Measurements from ENCODE around the gene CACNA2D3.

Gene CACNA2D3

DNA sequence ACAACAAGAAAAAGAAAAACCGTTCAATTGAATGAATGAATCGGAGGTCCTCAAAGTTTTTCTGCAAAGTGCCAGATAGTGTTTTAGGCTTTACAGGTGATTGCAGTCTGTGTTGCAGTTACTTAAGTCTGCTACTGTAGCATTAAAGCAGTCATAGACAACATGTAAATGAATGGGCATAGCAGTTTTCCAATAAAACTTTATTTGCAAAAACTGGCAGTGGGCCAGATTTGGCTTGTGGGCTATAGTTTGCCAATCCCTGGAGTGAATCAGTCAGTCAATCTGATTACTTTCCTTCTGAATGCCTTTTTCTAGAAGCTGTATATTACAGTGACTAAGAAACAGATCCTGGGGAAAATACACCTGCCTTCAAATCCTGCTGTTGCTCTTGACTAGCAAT is 562.9 kb downstream of the CACNA2D3 start:
- TF ChIP-seq, protein P1, sequence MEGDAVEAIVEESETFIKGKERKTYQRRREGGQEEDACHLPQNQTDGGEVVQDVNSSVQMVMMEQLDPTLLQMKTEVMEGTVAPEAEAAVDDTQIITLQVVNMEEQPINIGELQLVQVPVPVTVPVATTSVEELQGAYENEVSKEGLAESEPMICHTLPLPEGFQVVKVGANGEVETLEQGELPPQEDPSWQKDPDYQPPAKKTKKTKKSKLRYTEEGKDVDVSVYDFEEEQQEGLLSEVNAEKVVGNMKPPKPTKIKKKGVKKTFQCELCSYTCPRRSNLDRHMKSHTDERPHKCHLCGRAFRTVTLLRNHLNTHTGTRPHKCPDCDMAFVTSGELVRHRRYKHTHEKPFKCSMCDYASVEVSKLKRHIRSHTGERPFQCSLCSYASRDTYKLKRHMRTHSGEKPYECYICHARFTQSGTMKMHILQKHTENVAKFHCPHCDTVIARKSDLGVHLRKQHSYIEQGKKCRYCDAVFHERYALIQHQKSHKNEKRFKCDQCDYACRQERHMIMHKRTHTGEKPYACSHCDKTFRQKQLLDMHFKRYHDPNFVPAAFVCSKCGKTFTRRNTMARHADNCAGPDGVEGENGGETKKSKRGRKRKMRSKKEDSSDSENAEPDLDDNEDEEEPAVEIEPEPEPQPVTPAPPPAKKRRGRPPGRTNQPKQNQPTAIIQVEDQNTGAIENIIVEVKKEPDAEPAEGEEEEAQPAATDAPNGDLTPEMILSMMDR (IDR thresholded peaks at IDR 0.05): no peak

DNA sequence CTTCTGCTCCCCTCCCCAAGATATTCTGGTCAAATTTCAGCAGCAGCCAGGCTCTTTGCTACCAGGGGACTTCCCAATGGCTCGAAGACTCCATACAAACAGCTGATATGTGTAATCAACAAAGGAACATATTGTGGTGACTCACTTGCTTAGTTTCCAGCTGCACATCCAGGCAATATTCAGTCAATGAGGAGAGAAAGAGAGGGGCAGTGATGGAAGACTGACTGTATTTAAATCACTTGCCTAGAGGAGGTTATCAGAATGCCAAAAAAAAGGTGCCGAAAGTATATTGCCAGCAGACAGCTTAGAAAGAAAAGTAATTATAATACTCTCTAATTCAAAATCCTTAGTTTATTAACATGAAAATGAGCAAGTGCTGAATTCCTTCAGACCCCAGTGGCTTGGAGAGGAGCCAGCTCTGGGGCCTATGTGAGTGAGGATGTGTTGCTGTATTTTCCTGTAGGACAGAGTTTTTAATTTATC is 569.0 kb downstream of the CACNA2D3 start:
- TF ChIP-seq, protein P1 (IDR thresholded peaks at IDR 0.05): no peak

DNA sequence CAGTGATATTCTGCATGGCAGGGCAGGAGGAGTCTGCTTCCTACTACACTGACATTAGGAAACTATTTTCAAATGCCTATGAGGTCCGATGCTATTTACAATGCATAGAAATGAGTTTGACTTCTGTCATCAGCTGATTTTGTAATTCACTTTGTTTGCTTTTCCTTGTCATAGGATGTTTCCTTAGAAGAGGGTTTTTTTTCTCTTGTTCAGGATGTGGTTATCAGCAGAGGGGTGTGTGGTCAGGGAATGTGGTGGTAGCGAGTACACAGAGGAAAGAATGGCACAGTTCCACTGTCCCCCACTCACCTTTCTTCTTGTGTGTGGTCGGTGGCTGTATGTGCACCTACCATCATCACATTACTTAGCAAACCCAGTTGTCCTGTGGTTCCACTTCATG is 574.0 kb downstream of the CACNA2D3 start:
- TF ChIP-seq, protein P1 (IDR thresholded peaks at IDR 0.05): no peak

DNA sequence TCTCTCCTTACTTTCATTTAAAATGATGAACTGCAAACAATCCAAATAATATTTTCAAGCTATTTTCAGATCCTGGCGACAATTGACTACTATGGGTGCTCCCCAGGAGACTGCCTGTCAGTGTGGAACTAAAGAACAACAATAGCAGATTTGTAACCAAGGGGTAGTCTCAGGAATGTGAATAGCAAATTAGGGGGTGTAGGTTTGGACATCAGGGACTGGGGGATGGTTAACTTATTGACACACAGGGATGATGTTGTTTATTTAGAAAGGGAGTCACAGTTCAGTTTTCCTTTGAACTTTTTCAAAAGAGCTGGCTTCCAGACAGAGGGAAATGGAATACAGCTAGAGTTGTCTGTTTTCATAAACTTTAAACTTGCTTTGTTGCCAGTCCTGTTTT is 575.7 kb downstream of the CACNA2D3 start:
- TF ChIP-seq, protein P1 (IDR thresholded peaks at IDR 0.05): no peak

DNA sequence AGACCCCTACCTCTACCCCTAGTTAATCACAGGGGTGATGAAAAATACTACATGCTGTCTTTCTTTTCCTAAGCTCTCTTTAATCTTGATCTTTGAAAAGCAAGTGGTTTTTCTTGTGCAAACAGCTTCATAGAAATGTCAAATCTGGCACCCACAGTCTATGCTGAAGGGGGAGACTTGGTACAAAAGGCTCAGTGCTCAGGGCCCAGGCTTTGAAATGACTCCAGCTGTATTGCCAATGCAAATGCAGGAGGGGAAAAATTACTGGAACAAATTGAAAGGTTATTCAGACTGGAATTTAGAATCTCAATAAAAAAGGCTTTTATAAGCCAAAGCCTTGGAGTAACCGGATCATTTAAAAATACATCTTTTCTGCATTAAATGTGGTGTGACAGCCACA is 581.6 kb downstream of the CACNA2D3 start:
- TF ChIP-seq, protein P1 (IDR thresholded peaks at IDR 0.05): no peak

DNA sequence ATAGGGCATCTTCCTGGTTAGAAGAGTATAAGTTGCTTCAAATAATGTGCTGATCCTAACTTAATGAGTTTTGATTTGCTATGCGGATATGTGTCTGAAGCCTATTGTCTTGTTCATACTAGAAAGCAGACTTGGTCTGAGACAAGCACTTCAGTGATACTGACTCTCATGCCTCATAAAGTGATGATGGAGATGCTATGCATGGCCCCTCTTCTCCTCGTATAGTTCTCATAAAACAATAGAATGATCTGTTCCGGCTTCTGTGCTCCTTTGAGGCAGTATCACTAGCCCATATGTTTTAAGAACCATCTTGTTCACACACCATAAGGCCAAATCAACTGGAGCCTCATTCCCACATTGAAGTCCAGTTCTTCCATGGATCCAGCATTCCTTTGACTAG is 583.4 kb downstream of the CACNA2D3 start:
- TF ChIP-seq, protein P1 (IDR thresholded peaks at IDR 0.05): no peak

DNA sequence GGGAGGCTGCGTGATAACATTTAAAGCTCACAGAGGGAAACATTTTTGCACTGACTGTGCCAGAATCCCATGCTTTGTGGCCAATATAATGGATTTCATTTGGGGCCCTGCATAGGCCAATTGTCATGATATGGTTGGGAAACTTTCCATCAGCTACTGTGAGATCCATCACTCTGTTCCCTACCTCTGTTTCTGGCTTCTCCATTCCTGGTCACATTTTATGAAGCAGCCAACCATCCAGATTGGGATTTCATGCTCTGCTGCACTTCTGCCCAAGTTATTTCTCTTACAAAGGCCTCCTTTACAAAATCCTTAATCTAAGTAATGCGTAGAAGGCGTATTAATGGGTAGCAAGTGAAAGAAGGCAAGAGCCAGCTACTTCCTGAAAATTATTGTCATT is 584.4 kb downstream of the CACNA2D3 start:
- TF ChIP-seq, protein P1 (IDR thresholded peaks at IDR 0.05): no peak

DNA sequence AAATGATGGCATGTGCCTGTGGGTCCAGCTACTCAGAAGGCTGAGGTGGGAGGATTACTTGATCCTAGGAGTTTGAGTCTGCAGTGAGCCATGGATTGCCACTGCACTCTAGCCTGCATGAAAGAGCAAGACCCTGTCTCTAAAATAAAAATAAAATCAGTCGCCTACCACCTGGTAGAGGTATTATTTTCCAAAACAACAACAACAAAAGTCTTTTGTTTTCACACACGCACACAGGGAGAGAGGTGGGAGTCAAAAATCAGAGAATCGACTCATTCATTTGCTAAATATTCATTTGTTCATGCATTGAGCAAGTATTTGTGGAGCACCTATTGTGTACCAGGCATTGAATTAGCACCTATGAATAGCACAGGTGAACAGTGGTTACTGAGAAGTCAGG is 587.4 kb downstream of the CACNA2D3 start:
- TF ChIP-seq, protein P1 (IDR thresholded peaks at IDR 0.05): no peak

Measured in LNCAP (cell line).